GM20000 (cell line): ENCODE data around the gene C2CD4D.

Experiments used
- DNase-seq: peaks from one replicate; pipeline ENCODE4 v3.0.0; 2012; ENCODE audit warnings: low spot score
- TF ChIP-seq, protein P1 (sequence below): IDR thresholded peaks from 2 replicates; pipeline ENCODE4 v1.5.1; 2012; ENCODE audit warnings: mild to moderate bottlenecking, control low read depth; ENCODE audit errors: extremely low read depth, missing control alignments

C2CD4D gene

DNA sequence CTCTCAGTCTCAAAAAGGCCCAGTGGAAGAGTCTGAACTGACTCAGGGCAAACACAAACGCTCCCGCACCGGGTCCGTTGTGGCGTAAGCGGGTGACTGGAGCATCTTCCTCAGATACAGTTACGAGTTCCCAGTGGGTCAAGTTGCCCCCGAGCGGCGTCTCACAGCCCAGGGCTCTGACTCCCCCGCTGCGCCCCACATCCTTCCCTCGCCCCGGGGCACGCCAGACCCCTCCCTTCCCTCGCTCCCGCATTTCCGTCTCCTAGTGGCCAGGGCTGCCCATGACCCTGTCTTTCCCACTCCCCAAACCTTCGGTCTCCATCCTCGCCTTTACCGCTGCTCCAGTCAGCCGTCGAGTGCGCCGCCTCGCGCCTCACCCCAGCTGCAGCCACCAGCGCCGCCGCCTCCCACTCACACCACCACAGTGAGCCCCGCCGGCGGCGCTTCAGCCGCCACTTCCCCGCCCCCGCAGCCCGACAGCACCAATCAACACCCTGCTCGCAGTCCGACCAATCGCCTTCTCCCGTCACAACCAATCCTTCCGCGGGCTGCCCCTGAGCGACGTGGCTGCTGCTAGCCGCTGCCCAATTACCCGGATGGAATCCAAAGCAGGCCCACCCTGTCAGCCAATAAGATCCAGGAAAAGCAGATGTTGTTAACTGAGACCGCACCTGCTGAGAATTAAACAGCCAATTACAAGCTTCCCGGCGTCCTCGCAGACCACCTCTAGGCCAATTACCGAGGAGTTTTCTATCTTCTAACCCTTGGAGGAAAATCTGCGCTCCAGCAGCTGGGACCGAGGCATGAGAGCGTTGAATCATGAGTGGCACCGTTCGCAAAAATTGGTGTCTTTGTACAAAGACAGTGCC lies 49.3 kb downstream of the C2CD4D start, which contains the start of gene TDRKH:
Gene TDRKH (minus strand): TSS at position 430 of the 869 bp plus-strand sequence. CDS start 7,478 bp downstream, outside the sequence.
- TF ChIP-seq, protein P1, sequence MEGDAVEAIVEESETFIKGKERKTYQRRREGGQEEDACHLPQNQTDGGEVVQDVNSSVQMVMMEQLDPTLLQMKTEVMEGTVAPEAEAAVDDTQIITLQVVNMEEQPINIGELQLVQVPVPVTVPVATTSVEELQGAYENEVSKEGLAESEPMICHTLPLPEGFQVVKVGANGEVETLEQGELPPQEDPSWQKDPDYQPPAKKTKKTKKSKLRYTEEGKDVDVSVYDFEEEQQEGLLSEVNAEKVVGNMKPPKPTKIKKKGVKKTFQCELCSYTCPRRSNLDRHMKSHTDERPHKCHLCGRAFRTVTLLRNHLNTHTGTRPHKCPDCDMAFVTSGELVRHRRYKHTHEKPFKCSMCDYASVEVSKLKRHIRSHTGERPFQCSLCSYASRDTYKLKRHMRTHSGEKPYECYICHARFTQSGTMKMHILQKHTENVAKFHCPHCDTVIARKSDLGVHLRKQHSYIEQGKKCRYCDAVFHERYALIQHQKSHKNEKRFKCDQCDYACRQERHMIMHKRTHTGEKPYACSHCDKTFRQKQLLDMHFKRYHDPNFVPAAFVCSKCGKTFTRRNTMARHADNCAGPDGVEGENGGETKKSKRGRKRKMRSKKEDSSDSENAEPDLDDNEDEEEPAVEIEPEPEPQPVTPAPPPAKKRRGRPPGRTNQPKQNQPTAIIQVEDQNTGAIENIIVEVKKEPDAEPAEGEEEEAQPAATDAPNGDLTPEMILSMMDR: no peak
- peak; percentile 99 for DNase-seq
